NCI-H345 (cell line): ENCODE data around the gene HARBI1.

ENCODE experiments used
- DNase-seq: peaks from one replicate; lab custom pipeline; 2025; lab: John Stamatoyannopoulos, UW

Gene HARBI1

GRCh38 chr11:46554213-46555147 is 62.5 kb downstream of the HARBI1 start:
- no peak for DNase-seq

GRCh38 chr11:46553814-46554212 is 63.2 kb downstream of the HARBI1 start:
- no peak for DNase-seq
